ENCODE results near the gene EPSTI1.
"Not testable (repeated sequence)": the region's sequence is repeated elsewhere in the genome, so short reads cannot be mapped to it uniquely, and the experiment has no call there.

EPSTI1 gene

DNA sequence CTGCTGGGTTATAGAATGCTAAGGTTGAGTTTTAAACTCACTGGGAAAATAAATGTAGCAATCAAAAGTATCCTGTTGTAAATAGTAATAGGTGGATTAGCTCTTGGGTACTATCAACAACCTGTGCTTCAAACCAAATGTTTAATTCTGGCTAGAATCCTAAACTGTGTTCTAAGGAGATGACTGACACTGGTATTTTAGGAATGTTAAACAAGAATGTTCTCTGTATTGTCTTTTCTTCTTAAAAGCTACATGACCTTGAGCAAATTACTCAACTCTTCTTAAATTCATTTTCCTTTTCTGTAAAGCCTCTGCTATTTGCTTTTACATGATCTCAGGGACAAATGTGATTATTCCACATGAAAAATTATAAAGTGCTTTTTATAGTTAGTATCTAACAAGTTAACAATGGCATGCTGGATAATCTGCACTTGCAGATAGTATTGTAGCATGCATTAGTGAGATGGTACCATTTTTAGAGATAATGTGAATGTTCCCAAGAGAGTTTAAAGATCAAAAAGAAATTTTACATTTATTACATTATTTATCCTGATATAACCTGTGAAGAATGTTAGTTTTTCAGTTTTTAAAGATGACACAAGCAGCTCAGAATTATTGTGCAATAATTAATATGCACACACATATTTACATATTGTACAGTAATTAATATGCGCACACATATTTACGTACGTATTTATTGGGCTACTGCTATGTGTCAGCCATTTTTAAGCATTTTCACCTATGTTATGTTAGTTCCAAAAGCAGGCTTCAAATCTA is 13.6 kb upstream of the EPSTI1 start:
- no peak for DNase-seq

DNA sequence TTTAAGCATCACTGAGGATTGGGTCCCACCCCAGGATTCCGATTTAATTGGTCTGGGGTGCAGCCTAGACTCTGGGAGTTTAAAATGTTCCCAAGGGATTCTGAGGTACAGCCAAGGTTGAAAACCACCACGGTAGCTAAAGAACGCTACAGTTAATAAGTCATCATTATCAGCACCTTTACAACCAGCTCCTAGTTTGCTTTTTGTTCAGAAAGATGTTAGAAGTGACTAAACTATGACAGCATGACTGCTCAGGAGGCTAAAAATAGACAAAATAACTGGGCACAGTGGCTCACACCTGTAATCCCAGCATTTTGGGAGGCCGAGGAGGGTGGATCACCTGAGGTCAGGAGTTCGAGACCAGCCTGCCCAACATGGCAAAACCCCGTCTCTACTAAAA is 11.7 kb upstream of the EPSTI1 start:
- no peak for DNase-seq

DNA sequence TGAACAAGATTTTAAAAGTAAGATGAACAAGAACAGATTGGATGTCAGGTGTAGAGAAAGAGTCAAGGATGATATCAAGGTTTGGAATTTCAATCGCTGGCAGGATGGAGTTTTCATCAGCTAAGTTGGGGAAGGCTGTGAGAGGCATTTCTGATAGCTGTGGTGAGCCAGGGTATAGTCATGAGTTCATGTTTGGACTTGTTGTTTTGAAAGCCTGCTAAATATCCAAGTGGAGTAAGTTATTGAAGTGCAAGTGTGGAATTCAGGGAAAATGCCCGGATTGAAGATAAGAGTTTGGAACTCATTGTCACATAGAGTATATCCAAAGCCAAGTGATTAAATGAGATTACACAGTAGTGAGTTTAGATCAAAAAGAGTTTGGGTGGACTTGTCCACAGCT is 11.0 kb upstream of the EPSTI1 start:
- DNase-seq, result no peak

DNA sequence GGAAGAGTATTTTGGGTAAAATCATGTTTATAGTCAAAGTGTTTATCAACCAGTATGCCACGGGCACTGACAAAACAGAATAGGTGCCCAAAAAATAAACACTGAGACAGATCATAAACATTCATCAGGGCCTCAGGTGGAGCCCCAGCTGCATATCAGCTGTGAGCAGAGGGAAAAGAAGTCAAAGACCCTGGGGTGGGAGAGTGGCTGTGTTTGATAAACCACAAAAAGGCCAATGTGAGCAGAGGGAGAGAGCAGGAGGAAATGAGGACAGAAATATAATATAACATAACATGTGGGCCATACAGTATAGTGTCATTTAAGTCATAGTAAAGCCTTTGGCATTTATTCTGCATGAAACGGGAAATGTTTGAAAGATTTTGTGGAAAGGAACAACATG is 10.0 kb upstream of the EPSTI1 start:
- no peak for DNase-seq

DNA sequence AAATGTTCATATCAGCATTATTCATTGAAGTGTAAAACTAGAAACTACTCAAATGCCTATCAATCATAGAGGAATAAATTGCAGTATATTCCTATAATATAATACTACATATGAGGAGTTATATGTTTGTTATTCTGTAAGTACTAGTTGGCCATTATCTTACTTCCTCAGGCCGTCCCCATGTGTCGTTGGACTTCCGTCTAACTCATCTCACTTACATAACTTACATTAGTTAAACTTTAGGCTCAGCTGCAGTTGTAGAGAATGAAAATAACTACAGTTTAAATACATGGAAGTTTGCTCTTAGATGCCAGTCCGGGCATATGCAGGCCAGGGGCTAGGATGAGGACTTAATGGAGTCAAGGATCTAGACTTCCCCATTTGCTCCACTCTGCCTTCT is 8.6 kb upstream of the EPSTI1 start:
- no peak for DNase-seq

DNA sequence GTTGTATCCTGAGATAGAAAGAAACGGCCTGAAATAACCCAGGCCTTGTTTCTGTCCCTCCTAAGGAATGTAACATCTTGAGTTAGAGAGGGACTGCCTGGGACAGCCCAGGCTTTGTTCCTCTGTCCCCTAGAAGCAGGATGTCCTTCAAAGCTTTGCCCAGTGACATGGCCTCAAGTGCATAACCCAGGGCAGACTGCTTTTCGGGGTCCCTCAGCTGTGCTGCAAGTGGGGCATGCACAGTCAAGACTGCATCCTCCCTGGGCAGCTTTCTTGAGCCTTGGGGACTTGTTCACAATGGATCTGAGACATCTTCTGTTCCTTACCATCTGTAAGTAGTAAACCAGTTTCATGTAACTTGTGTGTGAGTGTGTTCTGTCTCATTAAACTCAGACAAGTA is 7.5 kb upstream of the EPSTI1 start:
- DNase-seq, result no peak

DNA sequence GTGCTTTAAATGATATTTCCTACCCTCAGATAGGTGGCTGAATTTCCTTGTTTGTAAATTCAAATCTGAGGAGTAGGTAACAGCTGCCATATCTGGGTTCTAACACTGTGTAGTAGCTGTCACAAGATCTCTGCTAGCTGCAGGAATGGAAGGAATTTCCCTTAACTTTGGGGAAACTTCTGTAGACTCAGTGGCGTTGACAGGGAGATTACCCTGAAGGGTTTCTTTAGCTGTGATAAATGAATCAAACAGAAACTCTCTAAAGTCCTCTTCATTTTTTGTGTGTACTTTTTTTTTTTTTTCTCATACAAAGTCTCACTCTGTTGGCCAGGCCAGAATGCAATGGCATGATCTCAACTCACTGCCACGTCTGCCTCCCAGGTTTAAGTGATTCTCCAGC is 5.3 kb upstream of the EPSTI1 start:
- DNase-seq, result no peak

DNA sequence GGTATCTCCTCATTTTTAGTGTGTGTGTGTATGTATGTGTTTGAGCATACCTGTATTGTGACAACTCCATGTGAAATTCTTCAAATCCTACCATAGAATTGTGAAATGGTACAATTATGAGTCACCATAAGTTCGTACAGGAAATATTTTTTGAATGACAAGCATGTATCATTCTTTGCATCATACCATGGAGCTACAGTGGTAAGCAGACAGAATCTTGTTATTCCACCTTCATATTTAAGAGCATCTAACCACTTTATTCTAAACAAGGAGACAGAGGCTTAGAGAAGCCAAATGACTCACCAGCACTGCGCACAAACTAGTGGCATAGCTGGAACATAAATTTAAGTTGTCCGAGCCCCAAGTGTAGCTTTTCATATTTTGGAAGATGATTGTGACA is 4.5 kb upstream of the EPSTI1 start:
- DNase-seq, result no peak

DNA sequence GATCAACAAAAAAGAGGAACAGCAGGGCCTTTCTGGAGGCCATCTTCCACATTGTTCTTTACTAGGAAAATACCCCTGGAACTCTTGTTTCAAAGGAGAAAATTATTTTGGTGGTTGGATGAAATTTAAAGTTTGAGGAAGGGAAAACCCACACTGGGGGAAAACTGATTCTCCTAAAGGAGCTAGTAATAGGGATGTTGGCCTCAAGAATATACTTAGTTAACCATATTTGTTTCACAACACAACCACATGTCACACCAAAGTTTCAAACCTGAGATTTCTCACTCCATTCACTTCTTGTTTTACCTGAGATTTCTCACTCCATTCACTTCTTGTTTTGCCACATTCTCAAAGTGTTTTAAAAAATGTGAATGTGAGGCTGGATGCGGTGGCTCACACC is 2.8 kb upstream of the EPSTI1 start:
- DNase-seq, result no peak

DNA sequence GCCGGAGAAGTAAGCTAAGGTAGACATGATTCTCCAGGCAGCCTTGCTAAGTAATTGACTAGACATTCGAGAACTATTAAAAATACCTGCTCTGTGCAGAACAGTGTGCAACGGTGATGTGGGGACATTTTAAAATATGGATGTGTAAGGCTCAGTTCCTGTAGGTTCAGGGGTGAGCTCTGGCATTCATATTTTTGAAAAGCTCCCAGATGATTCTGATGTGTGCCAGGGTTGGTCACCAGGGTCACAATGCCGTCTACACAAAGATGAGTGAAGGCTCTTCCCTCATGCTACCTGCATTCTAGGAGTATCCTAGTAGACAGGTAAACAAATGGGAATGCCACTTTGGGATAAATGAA is 702 bp upstream of the EPSTI1 start:
- DNase-seq, result no peak

DNA sequence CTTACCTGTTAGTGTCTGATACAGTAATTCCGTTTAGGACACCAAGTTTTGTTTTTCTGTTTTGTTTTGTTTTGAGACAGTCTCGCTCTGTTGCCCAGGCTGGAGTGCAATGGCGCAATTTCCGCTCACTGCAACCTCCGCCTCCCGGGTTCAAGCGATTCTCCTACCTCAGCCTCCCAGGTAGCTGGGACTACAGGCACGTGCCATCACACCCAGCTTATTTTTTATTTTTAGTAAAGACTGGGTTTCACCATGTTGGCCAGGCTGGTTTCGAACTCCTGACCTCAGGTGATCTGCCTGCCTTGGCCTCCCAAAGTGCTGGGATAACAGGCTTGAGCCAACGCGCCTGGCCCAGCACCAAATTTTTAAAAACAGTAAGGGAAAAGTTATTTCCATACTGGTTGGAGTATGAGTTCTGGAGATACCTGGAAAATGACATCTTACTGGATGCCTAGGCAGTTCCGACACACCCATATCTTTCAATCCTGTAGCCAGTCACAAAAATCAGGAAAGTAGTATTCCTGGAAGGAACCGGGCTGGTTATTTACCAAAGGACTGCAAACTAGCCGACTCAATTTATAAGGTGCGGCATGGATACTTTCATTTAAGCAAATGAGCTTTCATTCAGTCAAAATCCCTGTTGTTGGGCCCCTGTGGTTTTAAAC is 676 bp downstream of the EPSTI1 start:
- not testable (repeated sequence) for DNase-seq

DNA sequence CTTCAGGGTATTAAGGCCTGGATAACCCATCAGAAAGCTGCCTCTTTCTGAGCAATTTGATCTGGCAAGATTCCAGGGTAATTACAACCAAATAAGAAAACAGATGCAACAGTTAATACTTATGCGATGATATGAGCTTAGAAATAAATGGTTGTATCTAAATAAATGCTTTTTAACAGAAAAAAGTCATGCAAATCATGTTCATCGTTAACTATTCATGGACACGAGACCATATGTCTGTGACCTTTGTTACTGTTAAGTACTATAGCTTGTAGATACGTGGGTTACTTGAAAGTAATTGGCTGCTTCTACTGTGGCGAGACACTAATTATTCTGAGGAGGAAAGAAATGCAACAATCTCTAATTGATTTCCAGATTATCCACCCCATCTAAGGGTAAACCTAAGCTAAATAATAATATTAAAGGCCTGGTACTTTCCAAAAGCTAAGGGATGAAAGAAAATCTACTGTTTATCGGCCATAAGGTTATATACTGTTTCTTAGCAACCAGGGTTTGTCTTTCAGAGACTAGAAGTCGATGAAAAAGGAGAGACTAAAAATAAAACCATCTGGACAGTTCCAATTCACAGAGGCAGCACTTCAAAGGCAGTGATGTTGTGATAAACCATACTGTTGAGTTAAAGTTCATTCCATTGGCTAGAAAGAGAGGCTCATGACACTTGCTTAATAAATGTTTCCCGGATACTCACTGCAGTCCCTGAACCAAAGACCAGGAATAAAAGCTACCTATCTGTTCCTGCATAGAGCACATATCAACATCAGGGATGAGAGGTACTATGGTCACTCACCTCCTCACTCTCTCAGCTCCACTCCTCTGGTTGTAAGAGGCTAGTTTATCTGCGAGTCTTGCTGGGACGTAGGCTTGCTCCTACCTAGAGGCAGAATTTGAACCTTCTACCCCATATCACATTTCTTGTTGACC is 1.5 kb downstream of the EPSTI1 start:
- no peak for DNase-seq

DNA sequence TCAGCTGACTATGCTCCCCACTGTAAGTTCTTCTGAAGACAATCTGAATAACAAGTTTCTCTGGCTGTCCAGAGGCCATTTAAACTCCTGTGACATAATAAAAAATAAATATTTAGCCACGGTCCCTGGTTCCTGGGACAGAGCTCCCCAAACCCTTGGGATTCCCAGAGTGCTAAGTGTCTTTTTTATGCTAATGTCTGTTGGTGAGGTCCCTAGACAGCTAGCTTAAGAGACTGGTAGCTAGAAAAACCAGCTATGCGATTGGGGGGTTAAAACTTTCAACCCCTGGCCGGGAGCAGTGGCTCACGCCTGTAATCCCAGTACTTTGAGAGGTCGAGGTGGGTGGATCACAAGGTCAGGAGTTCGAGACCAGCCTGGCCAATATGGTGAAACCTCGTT is 5.9 kb downstream of the EPSTI1 start:
- no peak for DNase-seq

DNA sequence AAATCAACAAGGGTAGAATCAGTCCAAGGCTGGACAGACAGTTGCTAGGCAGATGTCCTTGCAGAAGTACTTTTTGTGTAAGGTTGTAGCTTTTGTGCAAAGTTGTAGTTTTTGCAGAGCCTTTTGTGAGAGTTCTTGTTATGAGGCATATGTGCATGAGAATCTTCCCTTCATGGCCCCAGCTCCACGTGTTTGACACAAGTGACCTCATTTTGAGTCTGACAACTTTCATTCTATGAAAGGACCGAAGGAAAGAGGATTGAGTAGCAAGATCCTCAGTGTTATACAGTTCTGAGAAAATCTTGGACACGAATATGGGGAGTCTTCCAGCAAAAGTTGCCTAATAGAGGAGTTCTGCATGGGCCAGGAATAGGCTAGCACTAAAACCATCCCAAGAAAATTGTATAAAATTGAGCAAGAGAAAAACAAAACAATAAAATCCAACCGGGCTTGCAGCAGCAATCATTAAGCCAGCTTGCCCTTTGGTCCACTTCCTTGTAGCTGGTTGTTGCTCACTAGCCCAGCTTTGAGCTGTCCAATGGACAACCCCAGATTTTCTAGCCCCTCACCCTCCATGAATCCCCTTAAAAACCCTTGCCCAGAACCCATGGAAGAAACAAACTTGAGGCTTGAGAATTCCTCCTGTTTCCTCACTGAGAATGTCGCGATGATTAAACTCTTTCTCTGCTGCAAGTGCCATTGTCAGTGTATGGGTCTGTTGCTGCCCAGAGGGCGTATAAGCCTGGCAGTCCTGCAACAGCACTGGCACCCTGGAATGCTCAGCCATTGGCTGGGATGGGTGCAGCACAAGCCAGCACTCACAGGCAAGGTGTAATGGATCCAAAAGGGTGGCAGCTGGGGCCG is 6.5 kb downstream of the EPSTI1 start:
- no peak for DNase-seq

DNA sequence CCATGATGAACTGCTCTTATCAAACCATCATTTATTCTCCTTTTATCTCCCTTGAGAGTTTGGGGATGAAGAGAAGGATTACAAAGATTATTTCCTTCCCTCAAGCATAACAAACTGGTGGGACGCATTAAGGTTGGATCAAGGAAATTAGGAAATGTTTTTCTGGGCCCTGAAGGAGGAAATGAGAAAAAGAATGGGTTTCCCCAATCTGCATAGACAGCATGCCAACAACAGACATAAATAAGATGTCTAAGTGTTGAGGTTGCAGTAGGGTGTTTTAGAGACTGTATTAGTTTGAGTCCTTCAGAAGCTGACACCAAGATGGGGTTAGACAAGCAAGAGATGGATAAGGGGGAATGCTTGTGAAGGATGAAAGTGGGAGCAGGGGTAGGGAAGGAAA is 7.3 kb downstream of the EPSTI1 start:
- no peak for DNase-seq

DNA sequence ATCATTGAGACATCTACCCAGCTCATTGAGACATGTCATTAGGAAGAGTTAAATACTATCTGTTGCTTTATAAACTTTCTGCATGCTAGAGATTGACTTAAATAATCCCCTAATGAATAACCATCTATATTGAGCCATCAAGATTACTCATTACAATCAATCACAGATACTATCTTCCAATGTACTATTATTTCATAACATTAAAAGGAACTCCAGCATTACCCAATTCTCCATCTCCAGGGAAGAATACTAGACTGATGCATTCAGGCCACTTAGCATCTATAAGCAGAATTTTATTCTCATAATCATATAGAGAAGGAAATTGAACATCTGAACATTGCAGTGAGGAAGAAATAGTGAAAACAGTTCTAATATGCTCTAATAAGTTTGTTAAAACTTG is 8.0 kb downstream of the EPSTI1 start:
- DNase-seq, result no peak

DNA sequence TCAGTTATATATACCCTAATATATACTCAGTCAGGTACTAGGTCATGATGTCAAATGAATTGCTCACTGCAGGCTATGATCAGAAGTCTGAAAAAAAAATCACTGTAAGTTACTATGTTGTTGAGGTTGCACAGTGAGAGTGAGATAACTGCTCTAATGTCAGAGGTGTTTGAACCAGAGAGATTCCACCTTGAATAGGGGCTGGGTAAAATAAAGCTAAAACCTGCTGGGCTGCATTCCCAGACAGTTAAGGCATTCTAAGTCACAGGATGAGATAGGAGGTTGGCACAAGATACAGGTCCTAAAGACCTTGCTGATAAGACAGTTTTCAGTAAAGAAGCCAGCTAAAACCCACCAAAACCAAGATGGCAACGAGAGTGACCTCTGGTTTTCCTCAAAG is 10.2 kb downstream of the EPSTI1 start:
- no peak for DNase-seq

DNA sequence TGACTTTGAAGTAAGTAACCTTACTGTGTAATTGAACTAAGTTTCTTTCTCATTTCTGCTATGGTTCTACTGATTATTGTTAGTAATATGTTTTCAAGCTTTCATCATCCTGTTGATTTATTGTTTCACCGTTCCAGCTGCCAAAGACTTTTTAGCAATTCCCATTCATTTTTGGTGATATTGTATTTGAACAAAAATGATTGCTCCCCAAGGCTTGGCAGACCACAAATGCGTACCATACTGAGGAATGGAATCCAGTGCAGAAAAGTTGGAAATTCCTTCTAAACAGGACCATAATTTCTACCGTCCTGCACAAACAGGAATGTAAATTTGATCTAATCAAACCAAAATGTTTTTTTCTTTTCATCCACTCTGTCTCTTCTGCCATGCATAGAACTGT is 10.7 kb downstream of the EPSTI1 start:
- DNase-seq, result no peak

DNA sequence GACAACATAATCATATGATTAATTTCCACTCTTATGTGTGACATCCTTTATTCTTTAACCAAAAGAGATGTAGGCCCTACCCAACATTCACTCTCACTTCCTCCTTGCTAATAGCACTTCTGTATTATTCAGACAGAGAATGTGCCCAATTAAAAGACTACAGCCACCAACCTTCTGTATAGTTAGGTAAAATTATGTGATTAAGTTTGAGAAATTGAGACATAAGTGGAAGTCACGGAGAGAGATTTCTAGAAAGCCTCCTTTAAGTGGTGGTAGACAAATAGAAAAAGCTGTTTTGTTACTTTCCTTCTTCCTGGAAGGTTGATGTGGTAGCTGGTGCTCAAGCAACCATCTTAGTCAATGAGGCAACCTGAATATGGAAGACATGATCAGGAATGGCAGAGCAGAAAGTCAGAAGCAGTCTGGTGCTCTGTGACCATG is 14.8 kb downstream of the EPSTI1 start:
- no peak for DNase-seq

DNA sequence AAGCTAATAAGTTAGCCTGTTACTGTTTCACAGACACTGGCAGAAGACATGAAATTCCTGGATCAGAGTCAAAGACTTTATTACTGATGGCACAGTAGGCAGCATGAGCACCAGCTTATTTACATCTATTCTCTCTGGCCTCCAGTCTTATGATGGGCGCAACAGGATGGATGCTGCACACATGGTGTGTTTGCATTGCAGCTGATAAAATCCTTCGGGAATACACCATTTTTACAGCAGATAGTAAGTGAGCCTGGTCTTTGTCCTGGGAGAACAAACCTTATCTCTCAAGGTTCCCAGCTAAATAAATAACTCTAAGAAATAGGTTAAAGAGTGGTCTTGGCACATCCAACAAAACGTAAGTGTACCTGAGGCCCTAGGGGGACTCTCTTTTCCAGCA is 16.0 kb downstream of the EPSTI1 start:
- no peak for DNase-seq

DNA sequence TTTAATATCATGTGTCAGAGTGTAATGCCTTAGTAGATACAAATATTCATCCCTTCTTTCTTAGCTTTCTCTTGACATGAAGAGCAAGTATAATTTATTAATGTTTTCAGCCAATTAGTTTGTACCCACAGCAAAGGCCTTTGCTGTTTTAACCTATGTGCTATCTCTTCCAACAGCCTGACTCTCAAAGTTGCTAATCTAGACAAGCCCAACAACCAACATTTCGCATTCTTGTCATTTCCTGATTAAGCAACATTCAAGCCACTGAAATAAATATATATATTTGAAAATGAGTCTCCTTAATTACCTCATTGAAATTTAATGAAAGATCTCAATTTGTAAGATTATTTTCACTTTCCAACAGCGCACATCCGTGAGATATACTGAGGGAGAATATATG is 18.5 kb downstream of the EPSTI1 start:
- DNase-seq, result no peak

DNA sequence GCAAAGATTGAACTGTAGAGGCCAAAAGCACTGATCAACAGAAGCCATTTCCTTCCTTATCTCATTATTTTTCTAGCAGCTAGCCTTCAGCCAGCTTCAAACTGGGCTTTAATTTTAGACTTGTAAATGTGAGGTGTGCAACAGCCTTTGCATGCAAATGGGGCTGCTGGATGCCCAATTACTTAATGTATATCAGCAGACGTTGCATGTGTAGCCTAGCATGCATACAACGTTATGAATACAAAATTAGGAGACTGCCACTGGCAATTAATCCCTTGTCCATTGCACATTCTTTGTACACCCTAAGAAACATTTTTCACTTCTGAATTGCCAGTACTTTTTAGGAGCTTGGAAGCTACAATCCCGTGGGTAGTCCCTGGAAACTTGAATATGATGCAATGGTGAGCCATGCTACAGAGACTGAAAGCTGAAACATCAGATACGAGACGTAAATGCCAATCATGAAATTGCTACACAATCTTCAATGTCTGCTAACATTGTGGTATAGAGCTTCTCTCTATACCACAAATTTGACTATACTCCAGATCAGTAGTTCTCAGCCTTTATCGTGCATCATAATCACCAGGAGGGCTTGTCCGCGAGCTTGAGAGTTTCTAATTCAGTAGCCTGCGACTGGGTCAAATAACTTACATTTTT is 20.2 kb downstream of the EPSTI1 start:
- DNase-seq, result no peak

Data from activated CD4-positive, CD25-positive, alpha-beta regulatory T cell (primary cell).